Lung (tissue), 12 donors: ENCODE measurements around the gene CBL. TPM values are rescaled to one million over a fixed set of nuclear protein-coding genes. Genes with fewer than 3 reads are reported as not detected.

Source experiments
- ATAC-seq: fragments of 200-7000 bp; cut with Tn5 transposase; one replicate; pipeline ENCODE4 v1.9.1; 2020; ENCODE audit warnings: moderate number of reproducible peaks; ENCODE audit not compliant: insufficient read depth, low FRiP score
- DNase-seq, 3 donors: peaks; one replicate each; pipeline ENCODE4 v3.0.0-alpha.2; 2013 to 2017
- H3K27ac ChIP-seq, 2 donors: one replicate each; pipeline ENCODE4 v1.5.1; 2013; ENCODE audit warnings: mild to moderate bottlenecking in 2 of 2, moderate library complexity in 2 of 2, control low read depth in 1 of 2, inconsistent platforms in 1 of 2, low read depth in 1 of 2, low read length in 1 of 2
- H3K27me3 ChIP-seq, 3 donors: one replicate each; pipeline ENCODE4 v1.5.1; 2013; ENCODE audit warnings: low read length in 2 of 3; ENCODE audit not compliant: control insufficient read depth in 3 of 3, insufficient read depth in 3 of 3
- H3K36me3 ChIP-seq, 4 donors: one replicate each; pipeline ENCODE4 v1.5.1; 2013; ENCODE audit warnings: low read length in 4 of 4, mild to moderate bottlenecking in 1 of 4, moderate library complexity in 1 of 4; ENCODE audit not compliant: control insufficient read depth in 4 of 4, insufficient read depth in 4 of 4
- H3K4me1 ChIP-seq, 5 donors: one replicate each; pipeline ENCODE4 v1.5.1; 2013; ENCODE audit warnings: low read length in 5 of 5, mild to moderate bottlenecking in 2 of 5, moderate library complexity in 1 of 5; ENCODE audit not compliant: control insufficient read depth in 5 of 5, insufficient read depth in 5 of 5
- H3K4me3 ChIP-seq: one replicate; pipeline ENCODE4 v1.5.1; 2013; ENCODE audit warnings: mild to moderate bottlenecking, control low read depth, moderate library complexity
- H3K9ac ChIP-seq, 2 donors: one replicate each; pipeline ENCODE4 v1.5.1; 2013; ENCODE audit warnings: low read length in 2 of 2, control low read depth in 1 of 2; ENCODE audit not compliant: insufficient read depth in 1 of 2
- H3K9me3 ChIP-seq, 4 donors: one replicate each; pipeline ENCODE4 v1.5.1; 2013; ENCODE audit warnings: low read length in 3 of 4, mild to moderate bottlenecking in 1 of 4, moderate library complexity in 1 of 4; ENCODE audit not compliant: control insufficient read depth in 4 of 4, insufficient read depth in 3 of 4
- WGBS, 2 donors: extraction: QIAGEN DNeasy Blood & Tissue Kit; methylation state at CpG; one replicate each; pipeline ENCODE4 v1.1.7; 2013; 5-methylcytosine and 5-hydroxymethylcytosine counted together
- polyA plus RNA-seq, 2 donors: library from polyadenylated mRNA; stranded (reverse); fragments of 200-250 nt; gene quantifications; one replicate each; pipeline ENCODE4 v1.2.1, GENCODE V29; 2013
- total RNA-seq, 2 donors: library from RNA; depleted of rRNA in 1 of 2; stranded (reverse); fragments of >200 nt in 1 of 2; gene quantifications; one replicate each; pipeline ENCODE4 v1.2.1, GENCODE V29; 2014 to 2021
- TF ChIP-seq, protein P1 (sequence below): IDR thresholded peaks from 2 replicates; pipeline ENCODE4 v1.5.1; 2012; ENCODE audit warnings: mild to moderate bottlenecking; ENCODE audit errors: control extremely low read depth, extremely low read depth
- donor health status: control.
- donor health status: control.
- donor health status: Bipolar disorder and iron deficiency.
- donor health status: healthy.
- donor health status: DM: yes; HTN: yes; CAD: no.

The CBL gene
- total and polyA plus RNA-seq, 4 donors = 8.7 to 25.1 (median 16.1) TPM

DNA sequence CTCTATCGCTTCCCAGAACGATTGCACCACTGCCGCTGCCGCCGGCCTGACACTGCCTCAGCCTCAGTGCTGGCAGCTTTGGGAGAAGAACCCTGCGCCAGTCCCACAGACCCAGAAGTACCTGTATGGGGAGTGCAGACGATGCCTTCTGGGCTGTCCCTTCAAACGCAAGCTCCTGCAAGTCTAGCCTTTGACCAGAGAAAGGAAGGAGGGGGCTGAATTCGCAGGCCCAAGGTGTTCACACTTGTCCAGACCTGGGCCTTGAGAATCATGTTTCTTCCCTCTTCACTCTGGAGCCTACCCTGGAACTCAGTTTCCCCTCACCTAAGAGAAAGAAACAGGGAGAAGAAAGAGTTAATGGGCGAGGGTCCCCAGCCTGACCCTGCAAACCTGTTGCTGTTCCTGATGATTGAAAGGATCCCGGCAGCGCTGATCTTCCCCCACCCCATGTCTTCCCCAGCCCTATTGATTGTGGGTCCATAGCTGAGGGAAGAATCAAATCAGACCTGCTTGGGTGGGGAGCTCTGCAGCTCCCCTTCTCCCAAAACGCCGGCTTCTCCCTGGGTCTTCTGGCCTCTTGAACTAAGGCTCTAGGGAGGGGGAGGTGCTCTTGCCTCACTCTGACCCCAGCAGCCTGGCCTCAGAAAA lies 111.6 kb downstream of the CBL start:
- TF ChIP-seq, protein P1, sequence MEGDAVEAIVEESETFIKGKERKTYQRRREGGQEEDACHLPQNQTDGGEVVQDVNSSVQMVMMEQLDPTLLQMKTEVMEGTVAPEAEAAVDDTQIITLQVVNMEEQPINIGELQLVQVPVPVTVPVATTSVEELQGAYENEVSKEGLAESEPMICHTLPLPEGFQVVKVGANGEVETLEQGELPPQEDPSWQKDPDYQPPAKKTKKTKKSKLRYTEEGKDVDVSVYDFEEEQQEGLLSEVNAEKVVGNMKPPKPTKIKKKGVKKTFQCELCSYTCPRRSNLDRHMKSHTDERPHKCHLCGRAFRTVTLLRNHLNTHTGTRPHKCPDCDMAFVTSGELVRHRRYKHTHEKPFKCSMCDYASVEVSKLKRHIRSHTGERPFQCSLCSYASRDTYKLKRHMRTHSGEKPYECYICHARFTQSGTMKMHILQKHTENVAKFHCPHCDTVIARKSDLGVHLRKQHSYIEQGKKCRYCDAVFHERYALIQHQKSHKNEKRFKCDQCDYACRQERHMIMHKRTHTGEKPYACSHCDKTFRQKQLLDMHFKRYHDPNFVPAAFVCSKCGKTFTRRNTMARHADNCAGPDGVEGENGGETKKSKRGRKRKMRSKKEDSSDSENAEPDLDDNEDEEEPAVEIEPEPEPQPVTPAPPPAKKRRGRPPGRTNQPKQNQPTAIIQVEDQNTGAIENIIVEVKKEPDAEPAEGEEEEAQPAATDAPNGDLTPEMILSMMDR = no peak
- Histone ChIP-seq H3K4me3 (peak overlapping the region; percentile 13), H3K4me1 (peaks cover 0 to 73% (median 14%) of the 10 kb centered on the region in 5 donors), H3K9me3 (no peaks in the 10 kb centered on the region), H3K27ac (peak overlapping the region; percentile 60 to 76), H3K36me3 (no peaks in the 10 kb centered on the region), H3K27me3 (no peaks in the 10 kb centered on the region), H3K9ac (no peak overlapping the region)
- WGBS, 2 donors = 50 to 69% methylated on average over 14 of the region's 14 CpGs
- DNase-seq = no peak
- ATAC-seq = no peak

DNA sequence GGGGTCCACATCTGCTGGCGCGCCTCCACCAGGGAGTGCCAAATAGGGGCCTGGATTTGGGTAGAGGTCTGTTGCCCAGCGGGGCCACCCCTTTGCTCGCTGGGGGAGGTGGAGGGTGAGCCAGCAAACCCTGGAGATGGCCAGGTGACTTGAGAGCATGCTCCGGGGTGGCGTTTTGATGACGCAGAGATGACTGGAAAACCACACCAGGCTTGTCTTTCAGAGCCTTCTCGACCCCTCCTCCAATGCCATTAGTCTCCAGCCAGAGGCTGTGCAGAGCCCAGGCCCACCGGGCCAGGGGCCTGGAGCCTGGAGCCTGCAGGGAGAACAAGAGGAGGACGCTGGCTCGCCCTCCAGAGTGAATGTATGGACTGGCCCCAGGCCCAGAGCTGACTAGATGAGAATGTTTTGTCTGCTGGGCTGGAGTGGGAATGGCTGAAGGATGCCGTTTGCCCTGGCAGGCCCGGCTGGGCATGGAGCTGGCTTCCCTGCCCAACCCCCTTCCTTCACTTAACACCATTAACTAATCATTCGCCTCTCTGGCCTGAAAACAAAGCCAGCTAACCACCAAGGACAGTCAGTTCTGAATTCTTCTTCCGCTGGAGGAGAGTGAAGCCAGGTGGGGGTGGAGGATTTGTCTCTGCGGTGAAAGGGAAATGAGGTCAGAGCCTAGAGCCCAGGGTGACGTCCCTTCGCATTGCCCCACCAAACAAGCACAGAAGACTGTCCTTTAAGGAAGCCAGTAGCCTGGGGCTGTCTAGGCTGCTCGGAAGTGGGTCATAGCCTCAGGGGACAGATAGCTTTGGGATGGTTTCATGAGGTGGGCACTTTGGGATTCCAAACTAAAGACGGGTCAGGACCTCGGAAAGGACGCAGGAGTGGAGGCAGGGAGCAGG lies 112.3 kb downstream of the CBL start:
- no peak overlapping the region for H3K4me3 ChIP-seq
- ATAC-seq (no peak), DNase-seq (peak; percentile 74 to 81 (median 78))

DNA sequence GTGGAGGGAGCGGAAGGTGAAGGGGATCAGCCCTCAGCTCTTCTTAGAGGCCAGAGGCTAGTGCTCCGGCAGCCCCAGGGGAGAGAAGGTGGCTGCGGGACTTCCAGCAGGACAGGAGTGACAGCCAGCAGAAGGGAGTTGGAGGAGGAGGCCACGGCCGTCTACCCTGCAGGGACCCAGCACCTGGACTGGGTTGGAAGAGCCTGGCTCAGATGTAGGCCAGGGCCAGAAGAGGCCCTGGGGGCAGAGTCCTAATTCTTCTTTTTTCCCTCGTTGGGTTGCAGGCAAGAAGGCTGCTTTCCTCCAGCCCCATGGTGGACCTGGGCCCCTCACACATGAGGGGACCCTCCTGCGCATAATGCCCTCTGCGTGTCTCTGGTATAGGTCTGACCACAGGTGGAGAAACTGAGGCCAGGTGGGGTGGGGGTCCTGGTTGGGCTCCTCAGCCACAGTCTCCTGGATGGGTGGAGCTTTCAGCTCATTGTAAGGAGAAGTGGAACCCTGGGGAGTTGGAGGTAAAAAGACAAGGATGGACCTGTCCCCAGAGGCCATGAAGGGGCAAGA lies 113.1 kb downstream of the CBL start:
- 71 to 87% methylated on average over 8 of the region's 8 CpGs for WGBS, 2 donors
- DNase-seq = no peak
- peak overlapping the region; percentile 76 to 89 for H3K27ac ChIP-seq
- H3K36me3 ChIP-seq = no peaks in the 10 kb centered on the region
- H3K9ac ChIP-seq = peak overlapping the region in 1 of 2 donors; percentile 28
- H3K27me3 ChIP-seq = no peaks in the 10 kb centered on the region
- H3K4me1 ChIP-seq = peaks cover 0 to 73% (median 14%) of the 10 kb centered on the region in 5 donors
- H3K4me3 ChIP-seq = no peak overlapping the region
- no peak for ATAC-seq
- TF ChIP-seq, protein P1 = no peak
- no peaks in the 10 kb centered on the region for H3K9me3 ChIP-seq

More for the DNA sequence above, 112.3 kb downstream of the CBL start:
- Histone ChIP-seq H3K4me1 (peaks cover 0 to 73% (median 14%) of the 10 kb centered on the region in 5 donors), H3K27me3 (no peaks in the 10 kb centered on the region), H3K27ac (peak overlapping the region; percentile 76 to 89), H3K36me3 (no peaks in the 10 kb centered on the region), H3K9ac (peak overlapping the region in 1 of 2 donors; percentile 28), H3K9me3 (no peaks in the 10 kb centered on the region)
- TF ChIP-seq, protein P1 = no peak
- 61 to 70% methylated on average over 22 of the region's 22 CpGs for WGBS, 2 donors
